ENCODE data around the gene PIK3CA. TPM values are rescaled to one million over a fixed set of nuclear protein-coding genes. Genes with fewer than 3 reads are reported as not detected.
"Not testable (repeated sequence)": the region's sequence is repeated elsewhere in the genome, so short reads cannot be mapped to it uniquely, and the experiment has no call there.

PIK3CA gene
- total and polyA plus RNA-seq, 7 donors = 3.0 to 44.6 (median 21.6) TPM

DNA sequence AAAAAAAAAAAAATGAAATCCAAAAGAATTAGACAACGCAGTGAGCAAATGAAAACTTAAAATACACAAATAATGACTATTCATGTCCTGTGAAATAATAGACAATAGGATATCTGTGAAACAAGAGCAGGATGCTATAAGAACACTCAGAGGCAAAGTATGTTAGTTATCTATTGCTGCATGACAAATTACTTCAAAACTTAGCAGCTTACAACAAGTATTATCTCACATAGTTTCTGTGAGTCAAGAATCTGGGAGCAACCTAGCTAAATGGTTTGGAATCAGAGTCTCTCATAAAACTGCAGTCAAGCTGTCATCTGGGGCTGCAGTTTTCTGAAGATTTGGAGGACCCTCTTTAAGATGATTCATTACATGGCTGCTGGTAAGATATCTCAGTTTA is 40.1 kb upstream of the PIK3CA start:
- Histone ChIP-seq H3K9me3 (peaks cover 0 to 3% (median 0%) of the 10 kb centered on the region in 4 donors), H3K4me3 (no peak overlapping the region), H3K4me1 (no peaks in the 10 kb centered on the region), H3K27me3 (no peaks in the 10 kb centered on the region), H3K27ac (no peak overlapping the region), H3K36me3 (no peaks in the 10 kb centered on the region)
- intact Hi-C loops (cut with DNase I) = no loop called here
- no peak for DNase-seq
- WGBS, 2 donors = 83 to 86% methylated on average over 1 of the region's 1 CpG
- TF ChIP-seq EP300 (IDR thresholded peaks at IDR 0.05) (no peak), POLR2AphosphoS5 (IDR thresholded peaks at IDR 0.05) (no peak), POLR2A (IDR thresholded peaks at IDR 0.05) (no peak)
- TF ChIP-seq, protein P1, sequence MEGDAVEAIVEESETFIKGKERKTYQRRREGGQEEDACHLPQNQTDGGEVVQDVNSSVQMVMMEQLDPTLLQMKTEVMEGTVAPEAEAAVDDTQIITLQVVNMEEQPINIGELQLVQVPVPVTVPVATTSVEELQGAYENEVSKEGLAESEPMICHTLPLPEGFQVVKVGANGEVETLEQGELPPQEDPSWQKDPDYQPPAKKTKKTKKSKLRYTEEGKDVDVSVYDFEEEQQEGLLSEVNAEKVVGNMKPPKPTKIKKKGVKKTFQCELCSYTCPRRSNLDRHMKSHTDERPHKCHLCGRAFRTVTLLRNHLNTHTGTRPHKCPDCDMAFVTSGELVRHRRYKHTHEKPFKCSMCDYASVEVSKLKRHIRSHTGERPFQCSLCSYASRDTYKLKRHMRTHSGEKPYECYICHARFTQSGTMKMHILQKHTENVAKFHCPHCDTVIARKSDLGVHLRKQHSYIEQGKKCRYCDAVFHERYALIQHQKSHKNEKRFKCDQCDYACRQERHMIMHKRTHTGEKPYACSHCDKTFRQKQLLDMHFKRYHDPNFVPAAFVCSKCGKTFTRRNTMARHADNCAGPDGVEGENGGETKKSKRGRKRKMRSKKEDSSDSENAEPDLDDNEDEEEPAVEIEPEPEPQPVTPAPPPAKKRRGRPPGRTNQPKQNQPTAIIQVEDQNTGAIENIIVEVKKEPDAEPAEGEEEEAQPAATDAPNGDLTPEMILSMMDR (IDR thresholded peaks at IDR 0.05) = no peak

DNA sequence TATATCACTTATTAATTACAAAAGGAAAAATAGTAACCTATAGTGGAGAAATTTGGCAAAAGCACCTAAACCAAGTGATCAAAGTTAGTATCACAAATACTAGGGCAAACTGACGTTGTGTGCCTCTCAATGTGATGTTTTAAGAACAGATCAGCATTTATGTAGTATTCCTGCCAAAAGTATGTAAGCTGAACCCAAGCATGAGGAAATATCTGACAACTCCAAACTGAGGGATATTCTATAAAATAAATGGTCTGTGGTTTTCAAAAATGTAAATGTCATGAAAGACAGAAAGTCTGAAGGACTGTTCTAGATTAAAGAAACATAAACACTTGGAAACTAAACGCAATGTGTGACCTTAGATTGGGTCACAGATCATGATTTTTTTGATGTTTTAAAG is 34.3 kb upstream of the PIK3CA start:
- no peak overlapping the region for H3K27ac ChIP-seq
- H3K4me3 ChIP-seq = no peak overlapping the region
- TF ChIP-seq POLR2A (IDR thresholded peaks at IDR 0.05) (no peak), POLR2AphosphoS5 (IDR thresholded peaks at IDR 0.05) (no peak), EP300 (IDR thresholded peaks at IDR 0.05) (no peak)
- TF ChIP-seq, protein P1 (IDR thresholded peaks at IDR 0.05) = no peak
- H3K36me3 ChIP-seq = no peaks in the 10 kb centered on the region
- peaks cover 0 to 2% (median 0%) of the 10 kb centered on the region in 4 donors for H3K9me3 ChIP-seq
- WGBS, 2 donors = 58 to 69% methylated on average over 2 of the region's 2 CpGs
- no peaks in the 10 kb centered on the region for H3K4me1 ChIP-seq
- no peak for DNase-seq
- H3K27me3 ChIP-seq = no peaks in the 10 kb centered on the region
- intact Hi-C loops (cut with DNase I) = no loop called here

DNA sequence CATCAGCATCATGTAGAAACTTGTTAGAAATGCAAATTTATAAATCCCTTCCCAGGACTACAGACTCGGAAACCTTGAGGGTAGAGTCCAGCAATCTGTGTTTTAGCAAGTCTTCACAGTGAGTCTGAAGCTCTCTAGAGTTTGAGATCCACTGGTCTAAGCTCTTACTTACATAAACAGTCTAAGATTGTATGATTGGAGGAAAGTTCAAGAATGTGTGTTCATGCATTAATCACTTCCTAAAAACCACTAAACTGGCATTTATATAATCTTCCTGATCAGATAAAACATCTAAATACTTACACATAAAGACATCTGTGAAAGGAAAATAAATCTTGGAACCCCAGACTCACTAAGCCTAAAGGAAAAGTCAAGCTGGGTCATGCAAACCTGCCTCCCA is 32.7 kb upstream of the PIK3CA start:
- H3K36me3 ChIP-seq; H3K27ac ChIP-seq; H3K27me3 ChIP-seq; H3K9me3 ChIP-seq; intact Hi-C loops (cut with DNase I); H3K4me1 ChIP-seq; DNase-seq; H3K4me3 ChIP-seq: not testable (repeated sequence)
- 62 to 71% methylated on average over 1 of the region's 1 CpG for WGBS, 2 donors

DNA sequence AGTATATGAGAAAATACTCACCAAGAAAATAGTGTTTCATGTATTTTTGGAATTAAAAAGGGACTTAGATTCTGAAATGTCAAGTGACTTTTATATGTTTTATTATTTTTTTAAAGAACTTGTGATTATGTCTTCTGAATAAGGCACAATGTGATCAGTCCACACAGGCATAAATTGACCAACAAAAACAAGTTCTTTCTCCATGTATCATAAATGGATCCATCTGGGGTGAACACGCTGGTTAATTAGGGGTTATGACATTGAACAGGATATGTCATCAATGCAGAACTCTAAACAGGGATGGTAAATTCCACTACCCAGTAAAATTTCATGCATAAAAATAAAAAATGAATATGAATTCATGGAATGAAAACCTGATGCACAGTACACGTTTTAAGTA is 31.3 kb upstream of the PIK3CA start:
- Histone ChIP-seq H3K27ac (no peak overlapping the region), H3K36me3 (no peaks in the 10 kb centered on the region), H3K9me3 (no peaks in the 10 kb centered on the region), H3K4me1 (no peaks in the 10 kb centered on the region), H3K4me3 (no peak overlapping the region), H3K27me3 (no peaks in the 10 kb centered on the region)
- intact Hi-C loops (cut with DNase I) = no loop called here
- WGBS, 2 donors = 75 to 77% methylated on average over 2 of the region's 2 CpGs
- TF ChIP-seq EP300 (IDR thresholded peaks at IDR 0.05) = no peak
- no peak for TF ChIP-seq POLR2A (IDR thresholded peaks at IDR 0.05)
- TF ChIP-seq, protein P1 (IDR thresholded peaks at IDR 0.05) = no peak
- no peak for TF ChIP-seq POLR2AphosphoS5 (IDR thresholded peaks at IDR 0.05)
- no peak for DNase-seq

DNA sequence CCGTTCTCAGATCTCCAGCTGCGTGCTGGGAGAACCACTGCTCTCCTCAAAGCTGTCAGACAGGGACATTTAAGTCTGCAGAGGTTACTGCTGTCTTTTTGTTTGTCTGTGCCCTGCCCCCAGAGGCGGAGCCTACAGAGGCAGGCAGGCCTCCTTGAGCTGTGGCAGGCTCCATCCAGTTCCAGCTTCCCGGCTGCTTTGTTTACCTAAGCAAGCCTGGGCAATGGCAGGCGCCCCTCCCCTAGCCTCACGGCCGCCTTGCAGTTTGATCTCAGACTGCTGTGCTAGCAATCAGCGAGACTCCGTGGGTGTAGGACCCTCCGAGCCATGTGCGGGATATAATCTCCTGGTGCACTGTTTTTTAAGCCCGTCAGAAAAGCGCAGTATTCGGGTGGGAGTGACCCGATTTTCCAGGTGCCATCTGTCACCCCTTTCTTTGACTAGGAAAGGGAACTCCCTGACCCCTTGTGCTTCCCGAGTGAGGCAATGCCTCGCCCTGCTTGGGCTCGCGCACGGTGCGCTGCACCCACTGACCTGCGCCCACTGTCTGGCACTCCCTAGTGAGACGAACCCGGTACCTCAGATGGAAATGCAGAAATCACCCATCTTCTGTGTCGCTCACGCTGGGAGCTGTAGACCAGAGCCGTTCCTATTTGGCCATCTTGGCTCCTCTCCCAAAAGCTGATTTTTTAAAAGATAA is 15.8 kb upstream of the PIK3CA start:
- WGBS, 2 donors = 17 to 75% methylated on average over 25 of the region's 27 CpGs
- H3K27me3 ChIP-seq; intact Hi-C loops (cut with DNase I); H3K27ac ChIP-seq; H3K4me3 ChIP-seq; DNase-seq; H3K36me3 ChIP-seq; H3K4me1 ChIP-seq; H3K9me3 ChIP-seq: not testable (repeated sequence)

DNA sequence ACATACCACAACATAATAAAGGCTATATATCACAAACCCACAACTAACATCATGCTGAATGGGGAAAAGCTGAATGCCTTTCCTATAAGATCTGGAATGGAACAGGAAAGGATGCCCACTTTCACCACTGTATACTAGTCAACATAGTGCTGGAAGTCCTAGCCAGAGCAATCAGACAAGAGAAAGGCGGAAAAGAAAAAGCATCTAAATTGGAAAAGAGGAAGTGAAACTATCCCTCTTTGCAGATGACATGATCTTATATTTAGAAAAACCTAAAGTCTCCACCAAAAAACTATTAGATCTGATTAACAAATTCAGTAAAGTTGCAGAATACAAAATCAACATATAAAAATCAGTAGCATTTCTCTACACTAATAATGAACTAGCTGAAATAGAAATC is 14.6 kb upstream of the PIK3CA start:
- Histone ChIP-seq H3K4me1 (no peaks in the 10 kb centered on the region), H3K27ac (no peak overlapping the region), H3K36me3 (no peaks in the 10 kb centered on the region), H3K4me3 (no peak overlapping the region), H3K9me3 (no peaks in the 10 kb centered on the region), H3K27me3 (no peaks in the 10 kb centered on the region)
- 66 to 88% methylated on average over 1 of the region's 1 CpG for WGBS, 2 donors
- TF ChIP-seq POLR2AphosphoS5 (IDR thresholded peaks at IDR 0.05) = no peak
- TF ChIP-seq, protein P1 (IDR thresholded peaks at IDR 0.05) = no peak
- no peak for TF ChIP-seq POLR2A (IDR thresholded peaks at IDR 0.05)
- no peak for TF ChIP-seq EP300 (IDR thresholded peaks at IDR 0.05)
- DNase-seq = no peak
- intact Hi-C loops (cut with DNase I) = no loop called here
